Mesenchymal stem cell (in vitro differentiated cells and primary cell): ENCODE measurements around the gene RPP14.
"Not testable (repeated sequence)": the region's sequence is repeated elsewhere in the genome, so short reads cannot be mapped to it uniquely, and the experiment has no call there.

Source experiments
- DNase-seq: peaks from one replicate; pipeline ENCODE4 v3.0.0-alpha.2; 2013
- H2AFZ ChIP-seq: one replicate; pipeline ENCODE4 v1.6.1; 2013; ENCODE audit warnings: low read depth, mild to moderate bottlenecking, control low read depth, inconsistent platforms, low read length, moderate library complexity
- H2AK5ac ChIP-seq: 2 replicates; pipeline ENCODE4 v1.6.1; 2013; ENCODE audit warnings: low read length, moderate library complexity, mild to moderate bottlenecking, inconsistent platforms; ENCODE audit not compliant: severe bottlenecking
- H2BK120ac ChIP-seq: one replicate; pipeline ENCODE4 v1.6.1; 2013; ENCODE audit warnings: low read depth, mild to moderate bottlenecking, inconsistent platforms, low read length, moderate library complexity
- H2BK12ac ChIP-seq, 2 experiments: one replicate each; pipeline ENCODE4 v1.6.1; 2013; ENCODE audit warnings: inconsistent platforms in 2 of 2, low read length in 2 of 2, mild to moderate bottlenecking in 2 of 2, moderate library complexity in 2 of 2, control low read depth in 1 of 2
- H2BK15ac ChIP-seq: one replicate; pipeline ENCODE4 v1.6.1; 2013; ENCODE audit warnings: mild to moderate bottlenecking, low read depth, inconsistent platforms; ENCODE audit not compliant: poor library complexity, severe bottlenecking
- H2BK5ac ChIP-seq: 2 replicates; pipeline ENCODE4 v1.6.1; 2013; ENCODE audit warnings: low read depth, mild to moderate bottlenecking, low read length, control low read depth, inconsistent platforms; ENCODE audit not compliant: poor library complexity, severe bottlenecking
- H3K14ac ChIP-seq, 2 experiments: one replicate each; pipeline ENCODE4 v1.6.1; 2013; ENCODE audit warnings: inconsistent platforms in 2 of 2, low read length in 2 of 2, control low read depth in 1 of 2, mild to moderate bottlenecking in 1 of 2, moderate library complexity in 1 of 2
- H3K18ac ChIP-seq, 2 experiments: one replicate each; pipeline ENCODE4 v1.6.1; 2013; ENCODE audit warnings: inconsistent platforms in 2 of 2, low read length in 2 of 2, control low read depth in 1 of 2, low read depth in 1 of 2, mild to moderate bottlenecking in 1 of 2
- H3K23ac ChIP-seq, 2 experiments: one replicate each; pipeline ENCODE4 v1.6.1; 2013; ENCODE audit warnings: inconsistent platforms in 2 of 2, low read length in 2 of 2, mild to moderate bottlenecking in 2 of 2, moderate library complexity in 2 of 2, control low read depth in 1 of 2
- H3K27ac ChIP-seq: 2 replicates; pipeline ENCODE4 v1.5.1; 2013; ENCODE audit warnings: mild to moderate bottlenecking, moderate library complexity, low read length, control low read depth, inconsistent platforms; ENCODE audit not compliant: poor library complexity, severe bottlenecking
- H3K27me3 ChIP-seq, 2 experiments: 2 replicates each; pipeline versions ENCODE4 v1.6.1 to v1.7.0; 2013; ENCODE audit warnings: low read length in 2 of 2, mild to moderate bottlenecking in 2 of 2, moderate library complexity in 2 of 2, control low read depth in 1 of 2, inconsistent platforms in 1 of 2; ENCODE audit not compliant: control insufficient read depth in 1 of 2, insufficient read depth in 1 of 2
- H3K36me3 ChIP-seq, 2 experiments: 2 replicates each; pipeline versions ENCODE4 v1.6.1 to v1.7.0; 2013; ENCODE audit warnings: low read length in 2 of 2, control low read depth in 1 of 2, inconsistent platforms in 1 of 2, low read depth in 1 of 2, mild to moderate bottlenecking in 1 of 2; ENCODE audit not compliant: insufficient read depth in 2 of 2, control insufficient read depth in 1 of 2
- H3K4ac ChIP-seq, 2 experiments: one replicate each; pipeline ENCODE4 v1.6.1; 2013; ENCODE audit warnings: inconsistent platforms in 2 of 2, low read length in 2 of 2, mild to moderate bottlenecking in 2 of 2, moderate library complexity in 2 of 2, control low read depth in 1 of 2, low read depth in 1 of 2
- H3K4me1 ChIP-seq: 2 replicates; pipeline ENCODE4 v1.6.1; 2013; ENCODE audit warnings: low read depth, low read length, control low read depth; ENCODE audit not compliant: control insufficient read depth, insufficient read depth
- H3K4me2 ChIP-seq: 2 replicates; pipeline ENCODE4 v1.6.1; 2013; ENCODE audit warnings: low read length, mild to moderate bottlenecking, inconsistent platforms; ENCODE audit not compliant: poor library complexity, severe bottlenecking
- H3K4me3 ChIP-seq, 2 experiments: 2 replicates each; pipeline versions ENCODE4 v1.5.1 to v1.7.0; 2013; ENCODE audit warnings: low read length in 2 of 2, mild to moderate bottlenecking in 2 of 2, control low read depth in 1 of 2, low read depth in 1 of 2; ENCODE audit not compliant: insufficient read depth in 1 of 2
- H3K79me1 ChIP-seq: replicated peaks from 2 replicates; pipeline ENCODE4 v1.6.1; 2013; ENCODE audit warnings: mild to moderate bottlenecking, control low read depth, low read length, inconsistent platforms; ENCODE audit not compliant: poor library complexity, severe bottlenecking
- H3K9ac ChIP-seq: 2 replicates; pipeline ENCODE4 v1.7.0; 2013; ENCODE audit warnings: mild to moderate bottlenecking, low read length, moderate library complexity
- H3K9me3 ChIP-seq: 2 replicates; pipeline ENCODE4 v1.7.0; 2013; ENCODE audit warnings: mild to moderate bottlenecking, low read length; ENCODE audit not compliant: control insufficient read depth
- H4K8ac ChIP-seq: one replicate; pipeline ENCODE4 v1.6.1; 2013; ENCODE audit warnings: inconsistent platforms, mild to moderate bottlenecking, low read length, moderate library complexity
- H4K91ac ChIP-seq: one replicate; pipeline ENCODE4 v1.6.1; 2013; ENCODE audit warnings: mild to moderate bottlenecking, low read length, inconsistent platforms
- WGBS: methylation state at CpG from one replicate; pipeline ENCODE4 v1.1.7; 2013; ENCODE audit warnings: mixed read lengths; 5-methylcytosine and 5-hydroxymethylcytosine counted together

The RPP14 gene

GRCh38 chr3:58260733-58261132 lies 45.3 kb upstream of the RPP14 start:
- Histone ChIP-seq H3K18ac (no peak overlapping the region), H2AFZ (no peak overlapping the region), H2BK15ac (no peak overlapping the region), H3K4me2 (no peak overlapping the region), H3K23ac (no peak overlapping the region), H3K9me3 (no peaks in the 10 kb centered on the region), H2BK12ac (no peak overlapping the region), H3K27me3 (no peaks in the 10 kb centered on the region), H3K4ac (no peak overlapping the region), H2BK120ac (no peak overlapping the region), H3K9ac (no peak overlapping the region), H4K91ac (no peak overlapping the region), H2BK5ac (no peak overlapping the region), H2AK5ac (no peak overlapping the region), H3K4me1 (peaks cover 7% of the 10 kb centered on the region), H4K8ac (no peak overlapping the region), H3K79me1 (no peaks in the 10 kb centered on the region), H3K14ac (peak overlapping the region in 1 of 2 experiments; percentile 57), H3K27ac (no peak overlapping the region), H3K36me3 (peaks cover 0 to 16% of the 10 kb centered on the region in 2 experiments), H3K4me3 (no peak overlapping the region)
- WGBS = 77% methylated on average over 6 of the region's 6 CpGs
- DNase-seq = peak; percentile 42

- Histone ChIP-seq H3K36me3 (peaks cover 0 to 14% of the 10 kb centered on the region in 2 experiments), H2BK5ac (no peak overlapping the region), H2AFZ (no peak overlapping the region), H2BK120ac (no peak overlapping the region), H4K8ac (no peak overlapping the region), H3K14ac (no peak overlapping the region), H3K9me3 (no peaks in the 10 kb centered on the region), H2BK15ac (no peak overlapping the region), H2BK12ac (no peak overlapping the region), H3K79me1 (no peaks in the 10 kb centered on the region), H2AK5ac (no peak overlapping the region), H3K4ac (no peak overlapping the region), H4K91ac (no peak overlapping the region), H3K4me3 (no peak overlapping the region), H3K4me2 (no peak overlapping the region), H3K27ac (no peak overlapping the region), H3K23ac (no peak overlapping the region), H3K9ac (no peak overlapping the region), H3K18ac (no peak overlapping the region), H3K27me3 (no peaks in the 10 kb centered on the region), H3K4me1 (peaks cover 7% of the 10 kb centered on the region)
- WGBS = 81% methylated on average over 3 of the region's 3 CpGs
- DNase-seq = no peak
Observed at GRCh38 chr3:58261954-58262666, 43.9 kb upstream of the RPP14 start.

GRCh38 chr3:58266577-58266976 lies 39.5 kb upstream of the RPP14 start:
- H3K27me3 ChIP-seq = no peaks in the 10 kb centered on the region
- H3K18ac ChIP-seq = no peak overlapping the region
- DNase-seq = no peak
- H3K27ac ChIP-seq = no peak overlapping the region
- H3K4me3 ChIP-seq = no peak overlapping the region
- no peak overlapping the region for H2AK5ac ChIP-seq
- H2BK12ac ChIP-seq = no peak overlapping the region
- no peak overlapping the region for H2BK5ac ChIP-seq
- H3K4me1 ChIP-seq = no peaks in the 10 kb centered on the region
- H4K91ac ChIP-seq = no peak overlapping the region
- no CpG with 5 or more reads among the region's 1 CpG for WGBS
- H3K14ac ChIP-seq = no peak overlapping the region
- H3K79me1 ChIP-seq = no peaks in the 10 kb centered on the region
- no peak overlapping the region for H3K9ac ChIP-seq
- H3K36me3 ChIP-seq = peaks cover 0 to 14% of the 10 kb centered on the region in 2 experiments
- no peaks in the 10 kb centered on the region for H3K9me3 ChIP-seq
- no peak overlapping the region for H4K8ac ChIP-seq
- H3K23ac ChIP-seq = no peak overlapping the region
- H3K4ac ChIP-seq = no peak overlapping the region
- no peak overlapping the region for H2BK15ac ChIP-seq
- no peak overlapping the region for H3K4me2 ChIP-seq
- no peak overlapping the region for H2BK120ac ChIP-seq
- H2AFZ ChIP-seq = no peak overlapping the region

DNA sequence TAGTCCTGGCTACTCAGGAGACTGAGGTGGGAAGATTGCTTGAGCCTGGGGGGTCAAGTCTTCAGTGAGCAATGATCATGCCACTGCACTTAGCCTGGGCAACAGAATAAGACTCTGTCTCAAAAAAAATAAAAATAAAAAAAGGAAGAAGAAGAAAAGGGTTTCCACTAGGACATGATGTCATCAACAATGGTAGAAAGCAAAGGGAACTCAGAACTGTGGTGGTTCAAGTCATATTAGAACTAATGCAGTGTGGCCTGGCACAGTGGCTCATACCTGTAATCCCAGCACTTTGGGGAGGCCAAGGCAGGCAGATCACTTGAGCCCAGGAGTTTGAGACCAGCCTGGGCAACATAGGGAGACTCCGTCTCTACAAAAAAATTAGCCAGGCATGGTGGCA lies 38.5 kb upstream of the RPP14 start:
- not testable (repeated sequence) for H2AK5ac ChIP-seq, H4K91ac ChIP-seq, H3K27ac ChIP-seq, H3K4me3 ChIP-seq, H3K4me2 ChIP-seq, H2BK5ac ChIP-seq, H3K27me3 ChIP-seq, H3K79me1 ChIP-seq, H2BK120ac ChIP-seq, H3K9me3 ChIP-seq, H2AFZ ChIP-seq, DNase-seq, H3K18ac ChIP-seq, H3K23ac ChIP-seq, H3K14ac ChIP-seq, H3K4me1 ChIP-seq, H2BK15ac ChIP-seq, H2BK12ac ChIP-seq, H3K9ac ChIP-seq, H3K4ac ChIP-seq, H4K8ac ChIP-seq
- H3K36me3 ChIP-seq = peaks cover 0 to 14% of the 10 kb centered on the region in 2 experiments
- WGBS = 100% methylated on average over 1 of the region's 1 CpG
